Mesothelial cell of epicardium (in vitro differentiated cells): Measurements from ENCODE around the gene C10orf71. TPM values are rescaled to one million over a fixed set of nuclear protein-coding genes. Genes with fewer than 3 reads are reported as not detected.

Experiments used
- DNase-seq, 2 experiments: peaks; one replicate each; pipeline ENCODE4 v3.0.0; 2021; ENCODE audit warnings: low spot score in 2 of 2; ENCODE audit not compliant: unreplicated experiment in 2 of 2
- H3K27ac Mint-ChIP-seq: 2 replicates; pipeline ENCODE4 v1.8.0; 2021; ENCODE audit warnings: mixed read lengths
- H3K27me3 Mint-ChIP-seq: 2 replicates; pipeline ENCODE4 v1.8.0; 2021; ENCODE audit warnings: low read depth, mixed read lengths
- H3K36me3 Mint-ChIP-seq: 2 replicates; pipeline ENCODE4 v1.8.0; 2021; ENCODE audit warnings: mixed read lengths
- H3K4me1 Mint-ChIP-seq: 2 replicates; pipeline ENCODE4 v1.8.0; 2021; ENCODE audit warnings: mixed read lengths
- H3K4me3 Mint-ChIP-seq: 2 replicates; pipeline ENCODE4 v1.8.0; 2021; ENCODE audit warnings: mild to moderate bottlenecking, moderate library complexity, mixed read lengths
- H3K9me3 Mint-ChIP-seq: 2 replicates; pipeline ENCODE4 v1.8.0; 2021; ENCODE audit warnings: mixed read lengths
- total RNA-seq: library from RNA; stranded (reverse); gene quantifications from 3 replicates; pipeline ENCODE4 v1.2.1, GENCODE V29; 2021
- TF ChIP-seq, protein P1 (sequence below): fragments of 200-600 bp; sonication (generic); IDR thresholded peaks from one replicate; pipeline ENCODE4 v1.5.0; 2021; ENCODE audit warnings: antibody characterized with exemption; ENCODE audit not compliant: unreplicated experiment

C10orf71 gene
- total RNA-seq, 1 donor from 2014 or later, result not detected

DNA sequence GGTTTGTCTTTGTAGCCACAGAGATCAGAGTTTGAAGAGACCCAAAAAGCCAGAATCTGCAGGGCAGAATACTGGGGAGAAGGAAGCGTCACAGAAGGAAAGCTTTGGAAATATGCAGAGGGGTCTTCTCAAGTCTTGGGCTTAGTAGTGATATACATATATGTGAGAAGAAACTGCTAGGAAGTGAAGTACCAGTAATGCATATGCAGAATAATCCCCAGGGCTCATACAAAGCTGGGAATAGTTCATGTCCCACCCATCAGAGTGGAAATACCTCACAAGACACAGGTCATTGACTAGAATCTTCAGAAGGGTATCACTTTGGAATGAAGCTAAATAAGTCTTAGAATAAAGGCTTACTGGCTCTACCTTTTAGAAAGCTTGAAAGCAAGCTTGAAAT lies 39.6 kb downstream of the C10orf71 start:
- H3K27me3 Mint-ChIP-seq, result peaks cover 22% of the 10 kb centered on the region
- H3K4me3 Mint-ChIP-seq, result no peak overlapping the region
- no peak overlapping the region for H3K27ac Mint-ChIP-seq
- H3K9me3 Mint-ChIP-seq, result peaks cover 5% of the 10 kb centered on the region
- H3K4me1 Mint-ChIP-seq, result no peaks in the 10 kb centered on the region
- no peak for DNase-seq
- no peaks in the 10 kb centered on the region for H3K36me3 Mint-ChIP-seq
- TF ChIP-seq, protein P1, sequence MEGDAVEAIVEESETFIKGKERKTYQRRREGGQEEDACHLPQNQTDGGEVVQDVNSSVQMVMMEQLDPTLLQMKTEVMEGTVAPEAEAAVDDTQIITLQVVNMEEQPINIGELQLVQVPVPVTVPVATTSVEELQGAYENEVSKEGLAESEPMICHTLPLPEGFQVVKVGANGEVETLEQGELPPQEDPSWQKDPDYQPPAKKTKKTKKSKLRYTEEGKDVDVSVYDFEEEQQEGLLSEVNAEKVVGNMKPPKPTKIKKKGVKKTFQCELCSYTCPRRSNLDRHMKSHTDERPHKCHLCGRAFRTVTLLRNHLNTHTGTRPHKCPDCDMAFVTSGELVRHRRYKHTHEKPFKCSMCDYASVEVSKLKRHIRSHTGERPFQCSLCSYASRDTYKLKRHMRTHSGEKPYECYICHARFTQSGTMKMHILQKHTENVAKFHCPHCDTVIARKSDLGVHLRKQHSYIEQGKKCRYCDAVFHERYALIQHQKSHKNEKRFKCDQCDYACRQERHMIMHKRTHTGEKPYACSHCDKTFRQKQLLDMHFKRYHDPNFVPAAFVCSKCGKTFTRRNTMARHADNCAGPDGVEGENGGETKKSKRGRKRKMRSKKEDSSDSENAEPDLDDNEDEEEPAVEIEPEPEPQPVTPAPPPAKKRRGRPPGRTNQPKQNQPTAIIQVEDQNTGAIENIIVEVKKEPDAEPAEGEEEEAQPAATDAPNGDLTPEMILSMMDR, result no peak

DNA sequence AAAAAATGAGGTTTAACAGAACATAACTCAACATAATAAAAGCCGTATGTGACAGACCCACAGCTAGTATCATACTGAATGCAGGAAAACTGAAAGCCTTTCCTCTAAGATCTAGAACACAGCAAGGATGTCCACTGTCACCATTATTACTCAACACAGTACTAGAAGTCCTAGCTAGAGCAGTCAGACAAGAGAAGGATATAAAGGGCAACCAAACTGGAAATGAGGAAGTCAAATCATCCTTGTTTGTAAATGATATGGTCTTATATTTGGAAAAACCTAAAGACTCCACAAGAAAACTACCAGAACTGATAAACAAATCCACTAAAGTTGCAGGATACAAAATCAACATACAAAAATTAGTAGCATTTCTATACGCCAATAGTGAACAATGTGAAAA lies 45.9 kb downstream of the C10orf71 start:
- Mint-ChIP-seq H3K27ac (no peak overlapping the region), H3K27me3 (peaks cover 26% of the 10 kb centered on the region), H3K9me3 (peaks cover 3% of the 10 kb centered on the region), H3K36me3 (no peaks in the 10 kb centered on the region), H3K4me1 (no peaks in the 10 kb centered on the region), H3K4me3 (no peak overlapping the region)
- DNase-seq, result no peak
- TF ChIP-seq, protein P1, result no peak

DNA sequence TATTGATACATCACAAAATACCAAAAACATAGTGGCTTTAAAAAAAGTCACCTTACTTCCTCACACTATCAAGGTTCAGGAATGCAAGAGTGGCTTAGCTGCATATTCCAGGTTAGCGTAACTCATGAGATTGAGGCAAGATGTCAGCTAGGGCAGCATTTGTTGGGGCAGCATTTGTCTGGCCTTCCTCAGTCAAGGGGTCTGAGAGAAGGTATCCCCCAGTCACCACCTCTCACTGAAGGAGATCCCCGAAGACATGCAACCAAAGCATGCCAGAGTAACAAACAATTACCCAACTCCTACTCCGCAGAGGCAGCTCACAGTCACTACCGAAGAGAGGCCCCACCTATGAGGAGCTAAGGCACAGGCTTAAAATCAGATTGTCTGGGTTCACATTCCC lies 48.4 kb downstream of the C10orf71 start:
- Mint-ChIP-seq H3K27ac (no peak overlapping the region), H3K4me3 (no peak overlapping the region), H3K4me1 (no peaks in the 10 kb centered on the region), H3K36me3 (no peaks in the 10 kb centered on the region), H3K9me3 (peaks cover 10% of the 10 kb centered on the region), H3K27me3 (peaks cover 32% of the 10 kb centered on the region)
- TF ChIP-seq, protein P1, result no peak
- peak in 1 of 2 experiments; percentile 5 for DNase-seq

DNA sequence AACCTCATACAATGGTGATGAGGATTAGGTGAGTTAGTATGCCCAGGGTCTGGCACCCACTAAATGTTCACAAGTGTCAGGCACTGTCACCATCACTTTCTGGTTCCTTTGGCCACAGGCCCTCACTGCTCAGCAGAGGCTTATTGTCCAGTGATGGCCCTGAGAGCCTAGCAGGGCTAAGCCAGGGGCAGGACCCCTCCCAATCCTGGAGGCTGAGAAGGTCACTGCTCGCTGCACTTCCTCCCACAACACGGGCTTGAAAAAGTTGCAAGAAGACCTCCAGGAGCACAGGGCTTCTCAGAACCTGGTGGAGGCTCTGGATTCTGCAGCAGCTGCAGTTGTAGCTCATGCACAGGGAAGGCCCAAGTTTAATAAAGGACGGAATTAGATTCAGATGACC lies 48.9 kb downstream of the C10orf71 start:
- Mint-ChIP-seq H3K9me3 (peaks cover 10% of the 10 kb centered on the region), H3K4me1 (no peaks in the 10 kb centered on the region), H3K27ac (no peak overlapping the region), H3K36me3 (no peaks in the 10 kb centered on the region), H3K27me3 (peaks cover 32% of the 10 kb centered on the region), H3K4me3 (no peak overlapping the region)
- peak in 1 of 2 experiments; percentile 17 for DNase-seq
- TF ChIP-seq, protein P1, result no peak

DNA sequence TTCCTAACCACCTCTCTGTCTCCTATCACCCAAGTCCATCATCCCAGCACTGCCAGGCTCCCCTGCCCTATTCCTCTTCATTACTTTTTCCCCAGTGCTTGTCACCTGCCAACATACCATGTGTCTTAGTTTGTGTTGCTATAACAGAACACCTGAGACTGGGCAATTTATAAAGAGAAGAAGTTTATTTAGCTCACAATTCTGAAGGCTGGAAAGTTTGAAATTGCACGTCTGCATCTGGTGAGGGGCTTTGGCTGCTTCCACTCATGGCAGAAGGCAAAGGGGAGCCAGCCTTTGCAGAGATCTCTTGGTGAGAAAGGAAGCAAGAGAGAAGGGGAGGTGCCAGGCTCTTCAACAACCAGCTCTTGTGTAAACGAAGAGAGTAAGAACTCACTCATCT lies 49.6 kb downstream of the C10orf71 start:
- Mint-ChIP-seq H3K36me3 (no peaks in the 10 kb centered on the region), H3K9me3 (peaks cover 10% of the 10 kb centered on the region), H3K27ac (no peak overlapping the region), H3K27me3 (peaks cover 32% of the 10 kb centered on the region), H3K4me3 (no peak overlapping the region), H3K4me1 (no peaks in the 10 kb centered on the region)
- peak in 1 of 2 experiments; percentile 5 for DNase-seq
- TF ChIP-seq, protein P1, result no peak

DNA sequence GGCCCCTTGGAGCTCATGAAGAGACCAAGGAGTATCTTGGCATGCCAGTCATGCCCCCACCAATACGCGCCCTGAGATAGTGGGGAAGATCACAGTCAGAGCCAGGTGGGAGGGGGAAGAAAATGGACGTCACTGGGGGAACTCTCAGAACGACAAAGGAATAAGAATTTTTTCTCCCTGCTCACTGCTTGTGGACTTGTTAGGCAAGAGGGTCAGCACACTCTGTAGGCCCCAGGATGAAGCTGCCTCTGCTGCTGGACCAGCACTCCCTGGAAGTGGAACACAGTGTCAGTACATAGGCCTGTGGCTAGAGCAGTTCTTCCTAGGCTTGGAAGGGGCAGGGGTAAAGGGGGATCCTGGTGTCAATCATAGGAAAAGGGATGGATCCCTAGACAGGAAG lies 50.4 kb downstream of the C10orf71 start:
- TF ChIP-seq, protein P1, result no peak
- Mint-ChIP-seq H3K4me1 (no peaks in the 10 kb centered on the region), H3K27ac (no peak overlapping the region), H3K4me3 (no peak overlapping the region), H3K27me3 (peaks cover 28% of the 10 kb centered on the region), H3K36me3 (no peaks in the 10 kb centered on the region), H3K9me3 (peaks cover 10% of the 10 kb centered on the region)
- peak in 1 of 2 experiments; percentile 24 for DNase-seq
